H1 (cell line): ENCODE measurements around the gene SLC9A3. TPM values are rescaled to one million over a fixed set of nuclear protein-coding genes. Genes with fewer than 3 reads are reported as not detected.

Experiments used
- CREB1 ChIP-seq: IDR thresholded peaks from 2 replicates; pipeline ENCODE4 v1.6.1; 2012; ENCODE audit warnings: inconsistent platforms
- CTBP2 ChIP-seq: IDR thresholded peaks from 2 replicates; pipeline ENCODE4 v1.7.0; 2011; ENCODE audit warnings: borderline replicate concordance, mild to moderate bottlenecking, moderate library complexity, mixed read lengths, low read length; ENCODE audit not compliant: insufficient read depth, insufficient read length
- SIX5 ChIP-seq: IDR thresholded peaks from 2 replicates; pipeline ENCODE4 v1.6.1; 2011; ENCODE audit warnings: mild to moderate bottlenecking, low read depth, low read length
- ZNF274 ChIP-seq: IDR thresholded peaks from 2 replicates; pipeline ENCODE4 v1.7.0; 2012; ENCODE audit warnings: low read length, borderline replicate concordance; ENCODE audit errors: extremely low read depth
- polyA plus RNA-seq, 7 experiments: library from polyadenylated mRNA; depleted of rRNA in 3 of 7; stranded (reverse) in 5 of 7; unstranded in 2 of 7; fragments of >200 nt in 5 of 7; fragments of 200-250 nt in 2 of 7; gene quantifications; 1 replicate in 5 of 7; 2 replicates in 1 of 7; 4 replicates in 1 of 7; pipeline versions ENCODE4 v1.2.1 to v1.2.3, GENCODE V29; 2011 to 2013; ENCODE audit warnings: missing spikeins in 2 of 7, mixed read lengths in 2 of 7
- total RNA-seq: library from RNA; stranded (reverse); fragmentation: NEBNext Ultra II Directional; extraction: Animal tissue kit (Norgen Biotek cat#: 25700); gene quantifications from 2 replicates; pipeline ENCODE4 v1.2.1, GENCODE V29; 2021

The SLC9A3 gene
- total and polyA plus RNA-seq, 2 of the 8 experiments (the other 6 are each of a cell fraction or from before 2014, with no cell fraction given): 0.95 to 1.0 TPM

DNA sequence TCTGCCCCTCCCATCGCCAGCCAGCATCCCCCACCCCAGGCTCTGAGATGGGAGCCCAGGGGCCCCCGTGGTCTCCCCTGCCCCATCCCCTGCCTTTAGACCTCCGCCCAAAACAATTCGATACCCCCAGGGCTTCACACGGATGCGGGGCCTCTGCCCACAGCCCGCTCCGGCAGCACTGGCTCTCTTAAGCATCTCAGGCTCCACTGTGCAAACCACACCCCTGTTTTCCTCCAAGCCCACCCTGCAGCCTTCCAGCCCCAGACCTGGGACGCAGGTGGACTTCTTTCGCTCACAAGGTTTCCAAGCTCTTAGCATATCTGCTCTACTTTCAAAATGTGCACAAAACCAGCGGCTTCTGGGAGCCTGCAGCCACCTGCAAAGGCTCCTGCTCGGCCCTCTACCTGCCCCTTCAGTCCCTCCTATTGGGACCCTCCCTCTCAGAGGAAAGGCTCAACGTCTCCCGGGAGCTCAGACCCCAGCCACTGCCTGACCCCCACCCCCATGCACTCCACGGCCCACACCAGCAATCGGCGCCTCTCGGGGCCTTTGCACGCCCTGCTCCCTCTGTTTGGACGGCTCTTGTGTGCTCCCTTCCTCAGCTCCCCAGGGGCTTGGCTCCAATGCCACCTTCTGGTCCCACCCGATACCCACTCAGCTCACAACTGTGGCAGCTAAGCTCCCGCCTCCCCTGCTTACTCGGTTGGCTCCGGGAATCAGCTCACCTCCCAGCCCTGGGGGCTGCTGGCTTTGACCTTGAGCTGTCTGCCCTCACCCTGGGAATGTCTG lies 918 bp upstream of the SLC9A3 start (continued):
- TF ChIP-seq SIX5 (no peak), ZNF274 (no peak), CREB1 (no peak), CTBP2 (no peak)
